ENCODE results near the gene CGA.

Gene CGA

DNA sequence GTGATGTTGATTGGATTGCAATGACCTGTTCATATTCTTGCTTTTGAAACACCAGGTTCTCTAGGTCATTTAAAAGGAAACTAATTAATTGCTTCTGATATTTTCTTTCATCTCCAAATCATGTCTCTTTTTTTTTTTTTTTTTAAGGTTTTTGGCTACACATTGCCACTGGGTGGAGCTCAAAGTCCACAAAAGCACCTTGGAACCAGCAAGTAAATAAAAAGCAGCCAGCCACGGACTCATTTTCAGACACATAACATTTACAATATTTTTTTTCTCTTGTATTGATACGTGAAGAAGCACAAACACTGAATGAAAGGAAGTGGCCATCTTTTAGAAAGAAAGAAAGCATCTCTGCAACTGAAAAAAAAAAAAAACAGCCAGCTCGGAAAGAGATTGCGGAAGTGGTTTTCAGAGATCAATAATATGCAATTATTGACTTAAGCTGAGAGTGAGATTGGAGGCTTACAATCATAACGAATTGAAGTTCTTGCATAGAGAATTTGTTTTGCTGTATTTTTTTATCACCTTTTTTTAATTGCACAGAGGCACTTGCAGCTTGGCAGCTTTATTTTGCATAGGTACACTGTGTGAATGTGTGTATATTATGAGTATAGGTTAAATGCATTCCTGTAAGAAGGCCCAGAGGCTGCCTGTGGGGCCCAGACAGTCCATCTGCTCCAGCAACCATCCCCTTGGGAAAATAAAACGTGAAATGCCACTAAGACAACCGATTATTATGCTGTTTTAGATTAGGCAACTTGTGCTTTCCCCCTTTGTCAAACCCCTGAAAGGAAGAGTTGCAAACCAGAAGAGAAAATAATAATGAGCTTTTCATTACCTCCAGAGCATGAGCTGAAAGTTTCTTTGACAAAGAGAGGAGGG, 28.2 kb downstream of the CGA start:
- H3K36me3 ChIP-seq (ENCODE audit: insufficient read depth, low read length) = no peaks in the 10 kb centered on the region
- no peaks in the 10 kb centered on the region for H3K79me2 ChIP-seq (ENCODE audit: control insufficient read depth, insufficient read depth, low read length, unreplicated experiment)
- H3K27ac ChIP-seq (ENCODE audit: low read depth, low read length) = no peak overlapping the region
- H2AFZ ChIP-seq (ENCODE audit: low read length, unreplicated experiment) = peak overlapping the region; percentile 36
- peaks cover 29% of the 10 kb centered on the region for H3K27me3 ChIP-seq (ENCODE audit: insufficient read depth, low read length)
- peak overlapping the region; percentile 52 for H3K4me3 ChIP-seq (ENCODE audit: low read depth, low read length)
- peaks cover 5% of the 10 kb centered on the region for H3K4me1 ChIP-seq (ENCODE audit: control insufficient read depth, insufficient read depth, low read length, unreplicated experiment)

DNA sequence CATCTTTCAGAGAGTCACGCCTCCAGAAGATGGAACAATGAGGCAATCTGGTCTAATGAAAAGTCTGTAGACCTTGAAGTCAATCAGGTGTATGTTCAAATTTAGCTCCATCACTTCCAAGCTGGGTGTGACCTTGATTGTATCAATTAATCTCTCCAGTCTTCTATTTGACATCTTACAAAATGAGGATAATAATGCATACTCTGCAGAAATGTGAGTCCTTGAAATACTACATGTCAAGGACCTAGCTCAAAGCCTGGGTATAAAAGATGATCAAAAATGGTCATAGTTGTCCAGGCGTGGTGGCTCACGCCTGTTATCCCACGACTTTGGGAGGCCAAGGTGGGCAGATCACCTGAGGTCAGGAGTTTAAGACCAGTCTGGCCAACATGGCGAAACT, 29.8 kb downstream of the CGA start:
- H3K4me3 ChIP-seq (ENCODE audit: low read depth, low read length) = no peak overlapping the region
- no peak overlapping the region for H3K27ac ChIP-seq (ENCODE audit: low read depth, low read length)
- peaks cover 5% of the 10 kb centered on the region for H3K4me1 ChIP-seq (ENCODE audit: control insufficient read depth, insufficient read depth, low read length, unreplicated experiment)
- no peaks in the 10 kb centered on the region for H3K36me3 ChIP-seq (ENCODE audit: insufficient read depth, low read length)
- H3K79me2 ChIP-seq (ENCODE audit: control insufficient read depth, insufficient read depth, low read length, unreplicated experiment) = no peaks in the 10 kb centered on the region
- no peak overlapping the region for H2AFZ ChIP-seq (ENCODE audit: low read length, unreplicated experiment)
- H3K27me3 ChIP-seq (ENCODE audit: insufficient read depth, low read length) = peaks cover 29% of the 10 kb centered on the region

DNA sequence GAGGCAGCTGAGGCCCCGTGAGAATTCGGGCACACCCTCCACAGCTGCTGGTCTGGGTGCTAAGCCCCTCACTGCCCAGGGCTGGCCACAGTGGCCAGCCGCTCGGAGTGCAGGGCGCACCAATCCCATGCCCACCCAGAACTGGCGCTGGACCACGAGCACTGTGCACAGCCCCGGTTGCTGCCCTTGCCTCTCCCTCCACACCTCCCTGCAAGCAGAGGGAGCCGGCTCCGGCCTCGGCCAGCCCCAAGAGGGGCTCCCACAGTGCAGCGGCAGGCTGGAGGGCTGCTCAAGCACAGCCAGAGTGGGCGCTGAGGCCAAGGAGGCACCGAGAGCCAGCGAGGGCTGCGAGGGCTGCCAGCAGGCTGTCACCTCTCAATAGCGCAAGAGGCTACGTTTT, 35.0 kb downstream of the CGA start:
- no peak overlapping the region for H3K4me3 ChIP-seq (ENCODE audit: low read depth, low read length)
- H3K36me3 ChIP-seq (ENCODE audit: insufficient read depth, low read length) = no peaks in the 10 kb centered on the region
- H3K79me2 ChIP-seq (ENCODE audit: control insufficient read depth, insufficient read depth, low read length, unreplicated experiment) = no peaks in the 10 kb centered on the region
- no peak overlapping the region for H2AFZ ChIP-seq (ENCODE audit: low read length, unreplicated experiment)
- H3K27ac ChIP-seq (ENCODE audit: low read depth, low read length) = no peak overlapping the region
- no peaks in the 10 kb centered on the region for H3K4me1 ChIP-seq (ENCODE audit: control insufficient read depth, insufficient read depth, low read length, unreplicated experiment)
- peaks cover 57% of the 10 kb centered on the region for H3K27me3 ChIP-seq (ENCODE audit: insufficient read depth, low read length)

- no peak overlapping the region for H3K4me3 ChIP-seq (ENCODE audit: low read depth, low read length)
- no peaks in the 10 kb centered on the region for H3K4me1 ChIP-seq (ENCODE audit: control insufficient read depth, insufficient read depth, low read length, unreplicated experiment)
- no peak overlapping the region for H3K27ac ChIP-seq (ENCODE audit: low read depth, low read length)
- H3K27me3 ChIP-seq (ENCODE audit: insufficient read depth, low read length) = peaks cover 87% of the 10 kb centered on the region
- no peaks in the 10 kb centered on the region for H3K36me3 ChIP-seq (ENCODE audit: insufficient read depth, low read length)
- H2AFZ ChIP-seq (ENCODE audit: low read length, unreplicated experiment) = no peak overlapping the region
- H3K79me2 ChIP-seq (ENCODE audit: control insufficient read depth, insufficient read depth, low read length, unreplicated experiment) = no peaks in the 10 kb centered on the region
These were observed 40.6 kb downstream of the CGA start for GRCh38 chr6:87054143-87054833.

- Histone ChIP-seq H3K4me1 (ENCODE audit: control insufficient read depth, insufficient read depth, low read length, unreplicated experiment) (no peaks in the 10 kb centered on the region), H2AFZ (ENCODE audit: low read length, unreplicated experiment) (no peak overlapping the region), H3K27me3 (ENCODE audit: insufficient read depth, low read length) (peaks cover 90% of the 10 kb centered on the region), H3K79me2 (ENCODE audit: control insufficient read depth, insufficient read depth, low read length, unreplicated experiment) (no peaks in the 10 kb centered on the region), H3K4me3 (ENCODE audit: low read depth, low read length) (no peak overlapping the region), H3K27ac (ENCODE audit: low read depth, low read length) (no peak overlapping the region), H3K36me3 (ENCODE audit: insufficient read depth, low read length) (no peaks in the 10 kb centered on the region)
These were observed 41.6 kb downstream of the CGA start for GRCh38 chr6:87053312-87053711.

- Histone ChIP-seq H2AFZ (ENCODE audit: low read length, unreplicated experiment) (no peak overlapping the region), H3K27me3 (ENCODE audit: insufficient read depth, low read length) (peaks cover 92% of the 10 kb centered on the region), H3K4me1 (ENCODE audit: control insufficient read depth, insufficient read depth, low read length, unreplicated experiment) (no peaks in the 10 kb centered on the region), H3K36me3 (ENCODE audit: insufficient read depth, low read length) (no peaks in the 10 kb centered on the region), H3K27ac (ENCODE audit: low read depth, low read length) (no peak overlapping the region), H3K4me3 (ENCODE audit: low read depth, low read length) (no peak overlapping the region), H3K79me2 (ENCODE audit: control insufficient read depth, insufficient read depth, low read length, unreplicated experiment) (no peaks in the 10 kb centered on the region)
These were observed 45.1 kb downstream of the CGA start for GRCh38 chr6:87049779-87050178.

DNA sequence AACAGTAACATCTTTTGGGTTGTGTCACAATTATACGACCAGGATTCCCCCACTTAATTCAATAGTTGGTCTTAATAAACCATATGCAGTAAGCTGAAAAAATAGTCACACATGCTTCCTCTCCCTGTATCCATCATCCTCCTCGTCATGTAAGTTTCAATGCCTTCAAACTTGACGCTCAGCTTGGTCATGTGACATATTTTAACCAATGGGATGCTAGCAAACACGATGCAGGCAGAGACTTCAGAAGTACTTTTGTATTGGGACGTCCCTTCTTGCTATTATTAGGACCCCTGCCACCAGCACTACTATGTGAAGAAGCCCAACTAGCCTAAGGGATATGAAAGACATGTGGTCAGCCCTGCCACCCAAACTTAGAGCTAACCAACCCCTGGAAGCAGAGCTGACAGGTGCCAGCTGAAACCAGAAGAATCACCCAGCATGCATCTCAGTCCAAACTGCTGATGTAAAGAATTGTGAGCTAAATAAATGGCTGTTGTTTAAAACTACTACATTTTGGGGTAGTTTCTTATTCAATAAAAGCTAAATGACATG, 49.3 kb downstream of the CGA start:
- H2AFZ ChIP-seq (ENCODE audit: low read length, unreplicated experiment) = no peak overlapping the region
- no peak overlapping the region for H3K4me3 ChIP-seq (ENCODE audit: low read depth, low read length)
- no peak overlapping the region for H3K27ac ChIP-seq (ENCODE audit: low read depth, low read length)

GRCh38 chr6:87040729-87041128, 54.2 kb downstream of the CGA start:
- H3K36me3 ChIP-seq (ENCODE audit: insufficient read depth, low read length) = no peaks in the 10 kb centered on the region
- peaks cover 19% of the 10 kb centered on the region for H3K27me3 ChIP-seq (ENCODE audit: insufficient read depth, low read length)
- no peak overlapping the region for H2AFZ ChIP-seq (ENCODE audit: low read length, unreplicated experiment)
- H3K27ac ChIP-seq (ENCODE audit: low read depth, low read length) = no peak overlapping the region
- H3K79me2 ChIP-seq (ENCODE audit: control insufficient read depth, insufficient read depth, low read length, unreplicated experiment) = no peaks in the 10 kb centered on the region
- no peaks in the 10 kb centered on the region for H3K4me1 ChIP-seq (ENCODE audit: control insufficient read depth, insufficient read depth, low read length, unreplicated experiment)
- no peak overlapping the region for H3K4me3 ChIP-seq (ENCODE audit: low read depth, low read length)

More for the DNA sequence above, 49.3 kb downstream of the CGA start:
- Histone ChIP-seq H3K79me2 (ENCODE audit: control insufficient read depth, insufficient read depth, low read length, unreplicated experiment) (no peaks in the 10 kb centered on the region), H3K27me3 (ENCODE audit: insufficient read depth, low read length) (peaks cover 56% of the 10 kb centered on the region), H3K4me1 (ENCODE audit: control insufficient read depth, insufficient read depth, low read length, unreplicated experiment) (no peaks in the 10 kb centered on the region), H3K36me3 (ENCODE audit: insufficient read depth, low read length) (no peaks in the 10 kb centered on the region)
